DND-41 (cell line): ENCODE measurements around the gene SPNS2.

Source experiments
- ATAC-seq: fragments of 200-7000 bp; cut with Tn5 transposase; 3 replicates; pipeline ENCODE4 v1.9.1; 2021; ENCODE audit warnings: low read depth; ENCODE audit not compliant: insufficient read depth
- DNase-seq: peaks from one replicate; pipeline ENCODE4 v3.0.0-alpha.2; 2020
- H2AFZ ChIP-seq: 2 replicates; pipeline ENCODE4 v1.6.0; 2012; ENCODE audit warnings: low read depth, low read length
- H3K27ac ChIP-seq: 2 replicates; pipeline ENCODE4 v1.5.1; 2012; ENCODE audit warnings: low read length, inconsistent platforms
- H3K27me3 ChIP-seq: fragments of 200-600 bp; sonication (generic); 2 replicates; pipeline ENCODE4 v1.6.0; 2012; ENCODE audit warnings: low read length, mild to moderate bottlenecking, inconsistent platforms; ENCODE audit not compliant: insufficient read depth, poor library complexity
- H3K36me3 ChIP-seq: 2 replicates; pipeline ENCODE4 v1.5.1; 2012; ENCODE audit warnings: low read length, inconsistent platforms; ENCODE audit not compliant: insufficient read depth
- H3K4me1 ChIP-seq: 2 replicates; pipeline ENCODE4 v1.5.1; 2012; ENCODE audit warnings: mild to moderate bottlenecking, low read length; ENCODE audit not compliant: insufficient read depth
- H3K4me2 ChIP-seq: 2 replicates; pipeline ENCODE4 v1.6.0; 2012; ENCODE audit warnings: mild to moderate bottlenecking, moderate library complexity, low read length, inconsistent platforms; ENCODE audit not compliant: insufficient read depth
- H3K4me3 ChIP-seq, 2 experiments: fragments of 200-600 bp in 1 of 2; shearing (Covaris generic) in 1 of 2; 2 replicates each; pipeline ENCODE4 v1.5.1; 2012 to 2016; ENCODE audit warnings: inconsistent platforms in 2 of 2, low read length in 2 of 2, mild to moderate bottlenecking in 2 of 2, low read depth in 1 of 2, moderate library complexity in 1 of 2
- H3K79me2 ChIP-seq: 2 replicates; pipeline ENCODE4 v1.6.0; 2012; ENCODE audit warnings: low read length, inconsistent platforms; ENCODE audit not compliant: insufficient read depth
- H3K9ac ChIP-seq: 2 replicates; pipeline ENCODE4 v1.6.0; 2012; ENCODE audit warnings: low read depth, mild to moderate bottlenecking, inconsistent platforms, low read length, moderate library complexity
- H3K9me3 ChIP-seq: 2 replicates; pipeline ENCODE4 v1.5.1; 2012; ENCODE audit warnings: low read length, moderate library complexity, mild to moderate bottlenecking, inconsistent platforms; ENCODE audit not compliant: insufficient read depth, severe bottlenecking
- H4K20me1 ChIP-seq: 2 replicates; pipeline ENCODE4 v1.6.0; 2012; ENCODE audit warnings: low read length; ENCODE audit not compliant: insufficient read depth
- CTCF ChIP-seq: IDR thresholded peaks from 2 replicates; pipeline ENCODE4 v1.5.1; 2012; ENCODE audit warnings: borderline replicate concordance, low read length, moderate library complexity, mild to moderate bottlenecking; ENCODE audit not compliant: poor library complexity, severe bottlenecking; ENCODE audit errors: extremely low read depth
- EZH2 ChIP-seq: IDR thresholded peaks from 3 replicates; pipeline ENCODE4 v1.6.1; 2012; ENCODE audit warnings: borderline replicate concordance, low read depth, mild to moderate bottlenecking, moderate library complexity, low read length, inconsistent platforms; ENCODE audit not compliant: severe bottlenecking

Gene SPNS2

GRCh38 chr17:4509923-4510617 lies 11.4 kb downstream of the SPNS2 start:
- ATAC-seq (no peak), DNase-seq (no peak)
- no peak overlapping the region for H3K27ac ChIP-seq
- no peaks in the 10 kb centered on the region for H3K4me1 ChIP-seq
- peaks cover 9% of the 10 kb centered on the region for H4K20me1 ChIP-seq
- no peaks in the 10 kb centered on the region for H3K36me3 ChIP-seq
- H3K27me3 ChIP-seq: no peaks in the 10 kb centered on the region
- H3K79me2 ChIP-seq: no peaks in the 10 kb centered on the region
- H3K4me2 ChIP-seq: no peak overlapping the region
- no peak overlapping the region for H2AFZ ChIP-seq
- H3K4me3 ChIP-seq: no peak overlapping the region
- H3K9ac ChIP-seq: no peak overlapping the region
- no peaks in the 10 kb centered on the region for H3K9me3 ChIP-seq
- no peak for TF ChIP-seq EZH2
- no peak for TF ChIP-seq CTCF

GRCh38 chr17:4510618-4510941 lies 11.9 kb downstream of the SPNS2 start:
- TF ChIP-seq EZH2 (no peak), CTCF (no peak)
- no peaks in the 10 kb centered on the region for H3K79me2 ChIP-seq
- peaks cover 7% of the 10 kb centered on the region for H4K20me1 ChIP-seq
- H3K4me1 ChIP-seq: no peaks in the 10 kb centered on the region
- H2AFZ ChIP-seq: no peak overlapping the region
- H3K4me3 ChIP-seq: no peak overlapping the region
- no peaks in the 10 kb centered on the region for H3K27me3 ChIP-seq
- no peaks in the 10 kb centered on the region for H3K36me3 ChIP-seq
- DNase-seq (no peak), ATAC-seq (no peak)
- no peak overlapping the region for H3K9ac ChIP-seq
- H3K4me2 ChIP-seq: no peak overlapping the region
- no peak overlapping the region for H3K27ac ChIP-seq
- no peaks in the 10 kb centered on the region for H3K9me3 ChIP-seq

DNA sequence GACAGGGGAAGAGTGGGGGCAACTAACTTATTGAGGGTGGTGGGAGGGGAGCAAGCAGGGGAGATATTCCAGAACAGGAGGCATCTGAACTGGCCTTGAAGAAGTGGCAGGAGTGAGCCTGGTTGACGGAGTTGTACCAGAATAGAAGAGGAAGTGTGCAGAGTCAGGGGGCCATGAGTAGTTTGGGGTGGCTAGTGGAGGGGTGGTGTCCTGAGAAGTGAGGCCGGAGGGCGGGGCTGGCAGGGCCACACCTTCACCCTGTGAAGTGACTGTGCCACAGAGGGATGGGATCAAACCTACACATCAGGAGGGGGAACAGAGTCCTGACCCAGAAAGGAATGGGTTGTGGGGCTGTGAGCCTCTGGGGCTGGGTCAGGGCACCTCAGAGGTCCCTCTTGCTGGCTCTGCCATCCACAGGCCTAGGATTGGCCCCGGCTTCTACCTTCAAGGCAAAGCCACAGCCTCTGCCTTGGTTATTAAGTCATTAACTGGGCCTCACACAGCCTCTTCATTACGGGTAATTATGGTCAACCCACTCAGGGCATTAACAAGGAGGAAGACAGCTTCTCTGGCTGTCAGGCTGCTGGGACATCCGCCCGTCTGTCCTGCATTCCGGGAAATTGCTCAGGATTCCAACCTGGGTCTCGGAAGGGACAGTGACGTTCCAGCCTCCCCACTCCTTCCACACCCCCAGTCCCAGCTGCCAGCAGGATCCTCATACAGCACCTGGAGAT lies 12.7 kb downstream of the SPNS2 start:
- Histone ChIP-seq H3K36me3 (no peaks in the 10 kb centered on the region), H2AFZ (no peak overlapping the region), H3K9me3 (no peaks in the 10 kb centered on the region), H3K27ac (no peak overlapping the region), H3K27me3 (no peaks in the 10 kb centered on the region), H3K79me2 (no peaks in the 10 kb centered on the region), H3K9ac (no peak overlapping the region), H3K4me2 (no peak overlapping the region), H3K4me3 (no peak overlapping the region), H3K4me1 (no peaks in the 10 kb centered on the region), H4K20me1 (peaks cover 3% of the 10 kb centered on the region; the same call in 1 of the 2 replicates)
- DNase-seq (no peak), ATAC-seq (no peak)
- no peak for TF ChIP-seq EZH2
- no peak for TF ChIP-seq CTCF
